Keratinocyte (primary cell): Measurements from ENCODE around the gene DBNDD2. TPM values are rescaled to one million over a fixed set of nuclear protein-coding genes. Genes with fewer than 3 reads are reported as not detected.

Source experiments
- DNase-seq: peaks from one replicate; pipeline ENCODE4 v3.0.0-alpha.2; 2011; ENCODE audit warnings: low read depth, missing footprints, low spot score
- FAIRE-seq: peaks from 2 replicates; lab custom pipeline; 2011; peaks lifted over from hg19 to GRCh38; lab: Jason Lieb, UNC
- H2AFZ ChIP-seq: 2 replicates; pipeline ENCODE4 v1.6.0; 2012; ENCODE audit warnings: low read length, control low read depth, inconsistent platforms; ENCODE audit not compliant: control insufficient read depth
- H3K27ac ChIP-seq: 2 replicates; pipeline ENCODE4 v1.5.1; 2011; ENCODE audit warnings: low read length; ENCODE audit not compliant: control insufficient read depth, insufficient read depth
- H3K27me3 ChIP-seq: 3 replicates; pipeline ENCODE4 v1.6.0; 2011; ENCODE audit warnings: low read length; ENCODE audit not compliant: control insufficient read depth, insufficient read depth; ENCODE audit errors: extremely low read depth
- H3K36me3 ChIP-seq, 2 experiments: 2 replicates in 1 of 2; 3 replicates in 1 of 2; pipeline ENCODE4 v1.5.1; 2011; ENCODE audit warnings: low read length in 2 of 2, mild to moderate bottlenecking in 1 of 2; ENCODE audit not compliant: control insufficient read depth in 2 of 2, insufficient read depth in 2 of 2; ENCODE audit errors: extremely low read depth in 1 of 2
- H3K4me1 ChIP-seq: 3 replicates; pipeline ENCODE4 v1.5.1; 2011; ENCODE audit warnings: low read length; ENCODE audit not compliant: control insufficient read depth, insufficient read depth; ENCODE audit errors: extremely low read depth
- H3K4me2 ChIP-seq: 3 replicates; pipeline ENCODE4 v1.6.0; 2011; ENCODE audit warnings: low read depth, low read length; ENCODE audit not compliant: control insufficient read depth, insufficient read depth; ENCODE audit errors: extremely low read depth
- H3K4me3 ChIP-seq, 3 experiments: fragments of 200-600 bp in 1 of 3; sonication (generic) in 1 of 3; 2 replicates in 2 of 3; 3 replicates in 1 of 3; pipeline ENCODE4 v1.5.1; 2011 to 2016; ENCODE audit warnings: low read length in 3 of 3, mild to moderate bottlenecking in 3 of 3, control low read depth in 2 of 3, inconsistent platforms in 1 of 3, low read depth in 1 of 3, mixed read lengths in 1 of 3, mixed run types in 1 of 3, moderate library complexity in 1 of 3; ENCODE audit not compliant: control insufficient read depth in 2 of 3, insufficient read depth in 2 of 3; ENCODE audit errors: extremely low read depth in 1 of 3
- H3K79me2 ChIP-seq: 2 replicates; pipeline ENCODE4 v1.6.0; 2012; ENCODE audit warnings: low read length; ENCODE audit not compliant: control insufficient read depth, insufficient read depth
- H3K9ac ChIP-seq: 3 replicates; pipeline ENCODE4 v1.6.0; 2011; ENCODE audit warnings: low read length; ENCODE audit not compliant: control insufficient read depth, insufficient read depth; ENCODE audit errors: extremely low read depth
- H3K9me1 ChIP-seq: 3 replicates; pipeline ENCODE4 v1.6.0; 2011; ENCODE audit warnings: low read length; ENCODE audit not compliant: control insufficient read depth, insufficient read depth; ENCODE audit errors: extremely low read depth
- H3K9me3 ChIP-seq: 2 replicates; pipeline ENCODE4 v1.5.1; 2012; ENCODE audit warnings: low read depth, low read length; ENCODE audit not compliant: control insufficient read depth
- H4K20me1 ChIP-seq: 3 replicates; pipeline ENCODE4 v1.6.0; 2011; ENCODE audit warnings: low read length; ENCODE audit not compliant: control insufficient read depth, insufficient read depth; ENCODE audit errors: extremely low read depth
- CTCF ChIP-seq, 3 experiments: IDR thresholded peaks in 1 of 3; conservative IDR thresholded peaks in 1 of 3; optimal IDR thresholded peaks in 1 of 3; 2 replicates in 2 of 3; 3 replicates in 1 of 3; pipeline versions ENCODE3 to v1.5.1; 2011; ENCODE audit warnings: low read length in 3 of 3, mild to moderate bottlenecking in 3 of 3, moderate library complexity in 2 of 3, control low read depth in 1 of 3, inconsistent platforms in 1 of 3; ENCODE audit not compliant: insufficient read depth in 2 of 3; ENCODE audit errors: extremely low read depth in 1 of 3
- EZH2 ChIP-seq: IDR thresholded peaks from one replicate; pipeline ENCODE4 v1.6.1; 2012; ENCODE audit warnings: inconsistent platforms, mild to moderate bottlenecking, low read length, moderate library complexity
- dilution Hi-C: fragments of 300-500 bp; cut with MboI; formaldehyde crosslinking; loops from one replicate; pipeline ENCODE4 v1.7.0; 2020; ENCODE audit warnings: low sequenced_read_pairs; ENCODE audit not compliant: extremely low pct_ligation_motif_present
- polyA plus RNA-seq, 5 experiments: library from polyadenylated mRNA; depleted of rRNA in 3 of 5; stranded (reverse) in 3 of 5; stranded (forward) in 1 of 5; unstranded in 1 of 5; fragments of >200 nt; gene quantifications; 1 replicate in 1 of 5; 2 replicates in 3 of 5; 3 replicates in 1 of 5; pipeline versions ENCODE4 v1.2.1 to v1.2.3, GENCODE V29; 2011 to 2012; ENCODE audit warnings: missing spikeins in 2 of 5, low read depth in 1 of 5, low replicate concordance in 1 of 5

DBNDD2 gene
- polyA plus RNA-seq, 1 donor (not counting 4 experiments of a cell fraction or from before 2014, with no cell fraction given): 37.4 TPM

- Histone ChIP-seq H3K9me3 (peaks cover 7% of the 10 kb centered on the region), H3K9ac (no peak overlapping the region), H2AFZ (no peak overlapping the region), H3K79me2 (no peaks in the 10 kb centered on the region), H3K36me3 (peaks cover 0 to 8% of the 10 kb centered on the region in 2 experiments), H3K9me1 (peaks cover 2% of the 10 kb centered on the region), H3K4me3 (no peak overlapping the region), H4K20me1 (no peaks in the 10 kb centered on the region), H3K4me1 (peaks cover 4% of the 10 kb centered on the region), H3K27ac (no peak overlapping the region), H3K4me2 (no peak overlapping the region), H3K27me3 (peaks cover 8% of the 10 kb centered on the region)
- FAIRE-seq (no peak), DNase-seq (no peak)
- TF ChIP-seq CTCF (optimal IDR thresholded peaks at IDR 0.05 in 1 of 3, IDR thresholded peaks at IDR 0.05 in 1 of 3, conservative IDR thresholded peaks at IDR 0.05 in 1 of 3; ENCODE audit: extremely low read depth in 1 of 3, insufficient read depth in 2 of 3, low read length in 3 of 3) (no peak), EZH2 (no peak)
- dilution Hi-C loops: no loop called here
Measured at GRCh38 chr20:45404438-45404837, 3.7 kb upstream of the DBNDD2 start.

GRCh38 chr20:45405571-45406259 lies 2.4 kb upstream of the DBNDD2 start:
- DNase-seq: no peak
- Histone ChIP-seq H4K20me1 (no peaks in the 10 kb centered on the region), H3K4me1 (peaks cover 4% of the 10 kb centered on the region), H3K27me3 (peaks cover 8% of the 10 kb centered on the region), H3K4me3 (peak overlapping the region; percentile 72 to 86 (median 79)), H2AFZ (peak overlapping the region; percentile 84), H3K36me3 (peaks cover 5 to 10% of the 10 kb centered on the region in 2 experiments), H3K79me2 (no peaks in the 10 kb centered on the region), H3K9me1 (peaks cover 2% of the 10 kb centered on the region), H3K9ac (peak overlapping the region; percentile 77), H3K9me3 (peaks cover 2% of the 10 kb centered on the region), H3K4me2 (peak overlapping the region; percentile 86), H3K27ac (no peak overlapping the region)
- TF ChIP-seq EZH2 (no peak), CTCF (optimal IDR thresholded peaks at IDR 0.05 in 1 of 3, IDR thresholded peaks at IDR 0.05 in 1 of 3, conservative IDR thresholded peaks at IDR 0.05 in 1 of 3; ENCODE audit: extremely low read depth in 1 of 3, insufficient read depth in 2 of 3, low read length in 3 of 3) (no peak)
- no peak for FAIRE-seq
- dilution Hi-C loops: no loop called here
